SU-DHL-6 (cell line): ENCODE data around the gene GRID2.

ENCODE experiments used
- EZH2phosphoT487 ChIP-seq: fragments of 200-600 bp; sonication (generic), shearing (Covaris generic); conservative IDR thresholded peaks from 2 replicates; pipeline ENCODE4 v1.6.1; 2018; ENCODE audit warnings: mild to moderate bottlenecking, antibody characterized with exemption, low read length, moderate library complexity, mixed read lengths
- TF ChIP-seq, protein P1 (sequence below): fragments of 200-600 bp; sonication (generic); IDR thresholded peaks from one replicate; pipeline ENCODE4 v1.5.1; 2017; ENCODE audit warnings: antibody characterized with exemption, mild to moderate bottlenecking, low read length, moderate library complexity; ENCODE audit not compliant: insufficient read depth, poor library complexity, severe bottlenecking

GRCh38 chr4:93221771-93222170 lies 918.0 kb downstream of the GRID2 start:
- TF ChIP-seq, protein P1, sequence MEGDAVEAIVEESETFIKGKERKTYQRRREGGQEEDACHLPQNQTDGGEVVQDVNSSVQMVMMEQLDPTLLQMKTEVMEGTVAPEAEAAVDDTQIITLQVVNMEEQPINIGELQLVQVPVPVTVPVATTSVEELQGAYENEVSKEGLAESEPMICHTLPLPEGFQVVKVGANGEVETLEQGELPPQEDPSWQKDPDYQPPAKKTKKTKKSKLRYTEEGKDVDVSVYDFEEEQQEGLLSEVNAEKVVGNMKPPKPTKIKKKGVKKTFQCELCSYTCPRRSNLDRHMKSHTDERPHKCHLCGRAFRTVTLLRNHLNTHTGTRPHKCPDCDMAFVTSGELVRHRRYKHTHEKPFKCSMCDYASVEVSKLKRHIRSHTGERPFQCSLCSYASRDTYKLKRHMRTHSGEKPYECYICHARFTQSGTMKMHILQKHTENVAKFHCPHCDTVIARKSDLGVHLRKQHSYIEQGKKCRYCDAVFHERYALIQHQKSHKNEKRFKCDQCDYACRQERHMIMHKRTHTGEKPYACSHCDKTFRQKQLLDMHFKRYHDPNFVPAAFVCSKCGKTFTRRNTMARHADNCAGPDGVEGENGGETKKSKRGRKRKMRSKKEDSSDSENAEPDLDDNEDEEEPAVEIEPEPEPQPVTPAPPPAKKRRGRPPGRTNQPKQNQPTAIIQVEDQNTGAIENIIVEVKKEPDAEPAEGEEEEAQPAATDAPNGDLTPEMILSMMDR = no peak
- TF ChIP-seq EZH2phosphoT487 = no peak
